ENCODE results near the gene SHC4. TPM values are rescaled to one million over a fixed set of nuclear protein-coding genes. Genes with fewer than 3 reads are reported as not detected.
"Not testable (repeated sequence)": the region's sequence is repeated elsewhere in the genome, so short reads cannot be mapped to it uniquely, and the experiment has no call there.

Gene SHC4
- total RNA-seq, 1 donor from 2014 or later = 0.58 TPM

DNA sequence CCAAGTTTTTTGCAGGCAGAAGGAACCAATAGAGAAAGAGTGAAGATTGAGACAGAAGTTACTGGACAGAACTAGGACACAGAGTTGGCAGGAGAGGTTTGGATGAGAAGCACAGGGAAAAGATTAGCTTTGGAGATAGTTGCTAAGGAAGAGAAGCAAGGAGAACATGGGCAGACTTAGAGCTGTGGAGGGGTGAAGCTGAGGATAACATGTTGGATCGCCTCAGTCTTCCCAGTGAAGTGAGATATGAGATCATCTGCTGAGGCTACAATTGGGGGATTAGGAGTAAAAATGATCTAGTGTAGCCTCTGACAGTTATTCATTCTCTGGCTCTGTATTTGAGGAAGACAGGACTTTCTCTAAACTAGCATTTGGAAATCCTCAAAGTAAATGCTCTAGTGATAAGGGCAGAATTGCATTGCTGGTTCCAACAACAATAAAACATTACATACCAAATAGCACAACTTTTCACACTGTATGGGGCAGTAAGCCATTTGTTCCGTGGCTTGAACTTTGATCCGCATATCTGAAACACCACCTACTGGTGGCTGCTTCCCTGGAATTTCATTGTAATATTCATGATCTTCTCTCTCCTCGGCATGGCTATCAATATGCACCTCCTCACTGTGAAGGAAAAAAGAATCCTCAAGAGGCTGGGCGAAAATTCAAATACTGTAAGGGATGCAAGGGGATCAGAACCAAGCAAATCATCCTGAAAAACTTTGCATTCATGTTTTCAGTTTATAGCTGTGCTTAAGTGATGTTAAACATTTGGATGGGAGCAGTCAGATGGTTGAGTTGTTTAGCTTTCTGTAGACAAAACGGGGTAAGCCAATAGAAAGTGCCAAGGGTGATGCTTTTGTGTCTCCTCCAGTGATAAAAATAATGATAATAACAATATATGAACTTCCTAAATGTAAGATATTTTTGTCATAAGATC, 107.9 kb downstream of the SHC4 start:
- Mint-ChIP-seq H3K4me3 (no peak overlapping the region), H3K4me1 (peaks cover 23% of the 10 kb centered on the region), H3K9me3 (peaks cover 14% of the 10 kb centered on the region), H3K27me3 (ENCODE audit: low read depth) (no peaks in the 10 kb centered on the region), H3K27ac (peak overlapping the region; percentile 11), H3K36me3 (peaks cover 7% of the 10 kb centered on the region)
- DNase-seq (ENCODE audit: low spot score in 2 of 2, unreplicated experiment in 2 of 2) = no peak
- TF ChIP-seq, protein P1, sequence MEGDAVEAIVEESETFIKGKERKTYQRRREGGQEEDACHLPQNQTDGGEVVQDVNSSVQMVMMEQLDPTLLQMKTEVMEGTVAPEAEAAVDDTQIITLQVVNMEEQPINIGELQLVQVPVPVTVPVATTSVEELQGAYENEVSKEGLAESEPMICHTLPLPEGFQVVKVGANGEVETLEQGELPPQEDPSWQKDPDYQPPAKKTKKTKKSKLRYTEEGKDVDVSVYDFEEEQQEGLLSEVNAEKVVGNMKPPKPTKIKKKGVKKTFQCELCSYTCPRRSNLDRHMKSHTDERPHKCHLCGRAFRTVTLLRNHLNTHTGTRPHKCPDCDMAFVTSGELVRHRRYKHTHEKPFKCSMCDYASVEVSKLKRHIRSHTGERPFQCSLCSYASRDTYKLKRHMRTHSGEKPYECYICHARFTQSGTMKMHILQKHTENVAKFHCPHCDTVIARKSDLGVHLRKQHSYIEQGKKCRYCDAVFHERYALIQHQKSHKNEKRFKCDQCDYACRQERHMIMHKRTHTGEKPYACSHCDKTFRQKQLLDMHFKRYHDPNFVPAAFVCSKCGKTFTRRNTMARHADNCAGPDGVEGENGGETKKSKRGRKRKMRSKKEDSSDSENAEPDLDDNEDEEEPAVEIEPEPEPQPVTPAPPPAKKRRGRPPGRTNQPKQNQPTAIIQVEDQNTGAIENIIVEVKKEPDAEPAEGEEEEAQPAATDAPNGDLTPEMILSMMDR (IDR thresholded peaks at IDR 0.05; ENCODE audit: unreplicated experiment) = no peak

DNA sequence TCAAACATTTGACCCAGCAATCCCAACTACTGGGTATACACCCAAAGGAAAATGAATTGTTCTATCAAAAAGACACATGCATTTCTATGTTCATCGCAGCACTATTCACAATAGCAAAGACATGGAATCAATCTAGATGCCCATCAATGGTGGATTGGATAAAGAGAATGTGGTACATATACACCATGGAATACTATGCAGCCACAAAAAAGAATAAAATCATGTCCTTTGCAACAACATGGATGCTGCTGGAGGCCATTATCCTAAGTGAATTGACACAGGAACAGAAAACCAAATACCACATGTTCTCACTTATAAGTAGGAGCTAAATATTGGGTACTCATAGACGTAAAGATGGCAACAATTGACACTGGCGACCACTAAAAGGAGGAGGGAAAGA, 109.3 kb downstream of the SHC4 start:
- not testable (repeated sequence) for H3K27me3 Mint-ChIP-seq (ENCODE audit: low read depth); H3K36me3 Mint-ChIP-seq

DNA sequence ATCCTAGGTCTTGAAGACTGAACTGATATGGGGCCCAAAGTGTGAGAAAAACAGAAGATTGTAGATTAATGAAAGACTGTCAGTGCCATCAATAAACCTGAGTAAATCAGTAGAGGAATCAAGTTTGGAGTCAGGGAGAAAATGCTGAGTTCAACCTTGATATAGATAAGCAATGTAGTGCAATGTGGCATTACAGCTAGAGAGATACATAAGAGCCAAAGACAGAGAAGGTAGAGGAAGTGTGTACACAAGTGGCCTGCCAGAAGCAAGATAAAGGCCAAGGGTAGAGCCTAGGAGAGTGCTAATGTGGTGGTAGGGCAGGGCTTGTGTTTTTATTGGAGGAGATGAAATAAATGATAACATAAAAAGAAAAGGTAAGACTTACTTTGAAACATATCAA, 111.8 kb downstream of the SHC4 start:
- TF ChIP-seq, protein P1 (IDR thresholded peaks at IDR 0.05; ENCODE audit: unreplicated experiment) = no peak
- no peak overlapping the region for H3K4me3 Mint-ChIP-seq
- DNase-seq (ENCODE audit: low spot score in 2 of 2, unreplicated experiment in 2 of 2) = no peak
- H3K27ac Mint-ChIP-seq = no peak overlapping the region
- no peaks in the 10 kb centered on the region for H3K27me3 Mint-ChIP-seq (ENCODE audit: low read depth)
- H3K36me3 Mint-ChIP-seq = peaks cover 7% of the 10 kb centered on the region
- peaks cover 14% of the 10 kb centered on the region for H3K9me3 Mint-ChIP-seq
- peaks cover 22% of the 10 kb centered on the region for H3K4me1 Mint-ChIP-seq

More for the DNA sequence above, 109.3 kb downstream of the SHC4 start:
- DNase-seq (ENCODE audit: low spot score in 2 of 2, unreplicated experiment in 2 of 2); H3K27ac Mint-ChIP-seq; H3K4me3 Mint-ChIP-seq: not testable (repeated sequence)
- peaks cover 28% of the 10 kb centered on the region for H3K4me1 Mint-ChIP-seq
- H3K9me3 Mint-ChIP-seq = peaks cover 14% of the 10 kb centered on the region

DNA sequence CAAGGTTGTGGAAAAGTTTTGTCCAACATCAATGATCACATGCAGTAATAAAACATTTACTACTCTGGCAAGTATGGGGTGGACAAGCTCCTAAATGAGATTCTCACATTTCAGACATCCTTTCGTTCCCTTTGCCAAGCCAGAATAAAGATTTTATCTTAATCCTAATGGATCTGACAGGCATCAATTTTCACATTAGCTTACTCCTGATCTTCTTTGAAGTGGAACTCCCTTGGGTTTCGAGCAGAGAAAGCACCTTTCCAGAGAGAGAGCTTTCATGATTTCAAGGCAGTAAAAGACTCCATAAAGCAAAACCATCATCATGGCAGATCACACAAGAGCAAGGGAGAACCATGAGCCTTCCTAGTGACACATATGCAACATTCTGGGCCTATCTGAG, 113.1 kb downstream of the SHC4 start:
- Mint-ChIP-seq H3K36me3 (peaks cover 7% of the 10 kb centered on the region), H3K27ac (no peak overlapping the region), H3K9me3 (peaks cover 14% of the 10 kb centered on the region), H3K4me3 (no peak overlapping the region), H3K27me3 (ENCODE audit: low read depth) (no peaks in the 10 kb centered on the region), H3K4me1 (peaks cover 11% of the 10 kb centered on the region)
- DNase-seq (ENCODE audit: low spot score in 2 of 2, unreplicated experiment in 2 of 2) = no peak
- TF ChIP-seq, protein P1 (IDR thresholded peaks at IDR 0.05; ENCODE audit: unreplicated experiment) = no peak

DNA sequence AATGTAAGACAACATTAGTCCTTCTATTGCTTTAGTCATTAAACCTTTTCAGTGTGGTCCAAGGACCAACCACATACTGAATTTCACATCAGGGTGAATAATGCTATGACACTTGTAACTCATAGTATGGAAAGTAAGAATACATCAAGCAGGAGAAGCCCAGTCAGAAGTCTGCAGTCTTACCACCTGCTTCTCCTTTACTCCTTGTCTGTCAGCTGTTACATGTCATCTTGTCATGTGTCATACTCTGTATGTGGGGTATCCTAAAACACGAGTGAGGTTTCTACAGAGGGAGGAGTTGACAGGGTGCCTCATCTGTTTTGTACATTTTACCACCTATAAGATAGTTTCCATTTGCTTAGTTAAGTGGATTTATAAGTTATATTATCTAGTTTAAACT, 118.6 kb downstream of the SHC4 start:
- H3K27me3 Mint-ChIP-seq (ENCODE audit: low read depth) = no peaks in the 10 kb centered on the region
- no peak overlapping the region for H3K4me3 Mint-ChIP-seq
- H3K9me3 Mint-ChIP-seq = peaks cover 10% of the 10 kb centered on the region
- H3K4me1 Mint-ChIP-seq = no peaks in the 10 kb centered on the region
- no peak overlapping the region for H3K27ac Mint-ChIP-seq
- no peak for DNase-seq (ENCODE audit: low spot score in 2 of 2, unreplicated experiment in 2 of 2)
- TF ChIP-seq, protein P1 (IDR thresholded peaks at IDR 0.05; ENCODE audit: unreplicated experiment) = no peak
- H3K36me3 Mint-ChIP-seq = no peaks in the 10 kb centered on the region

DNA sequence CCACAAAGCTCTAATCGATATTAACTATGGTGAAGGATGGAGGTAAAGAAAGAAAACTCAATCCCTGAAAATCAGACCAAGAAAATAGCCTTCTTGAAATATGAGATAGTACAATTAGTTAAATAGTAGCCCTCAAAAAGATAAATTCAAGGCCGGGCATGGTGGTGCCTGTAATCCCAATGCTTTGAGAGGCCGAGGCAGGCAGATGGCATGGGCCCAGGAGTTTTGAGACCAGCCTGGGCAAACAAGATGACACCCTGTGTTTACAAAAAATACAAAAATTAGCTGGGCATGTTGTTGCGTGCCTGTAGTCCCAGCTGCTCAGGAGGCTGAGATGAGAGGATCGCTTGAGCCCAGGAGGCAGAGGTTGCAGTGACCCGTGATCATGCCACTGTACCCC, 121.2 kb downstream of the SHC4 start:
- Mint-ChIP-seq H3K27ac (no peak overlapping the region), H3K27me3 (ENCODE audit: low read depth) (no peaks in the 10 kb centered on the region), H3K36me3 (no peaks in the 10 kb centered on the region), H3K4me1 (no peaks in the 10 kb centered on the region), H3K4me3 (no peak overlapping the region), H3K9me3 (peaks cover 10% of the 10 kb centered on the region)
- TF ChIP-seq, protein P1 (IDR thresholded peaks at IDR 0.05; ENCODE audit: unreplicated experiment) = no peak
- DNase-seq (ENCODE audit: low spot score in 2 of 2, unreplicated experiment in 2 of 2) = no peak

Data from mesothelial cell of epicardium (in vitro differentiated cells).